CD4-positive, alpha-beta T cell treated with Interleukin-6 at 100 ng/mL for 8 hours (primary cell): ENCODE results near the gene NPLOC4.
"Not testable (repeated sequence)": the region's sequence is repeated elsewhere in the genome, so short reads cannot be mapped to it uniquely, and the experiment has no call there.

Experiments
- DNase-seq: peaks from one replicate; pipeline ENCODE4 v3.0.0-alpha.2; 2020; ENCODE audit warnings: mixed read lengths, low spot score

The NPLOC4 gene

GRCh38 chr17:81533339-81534141 is 103.4 kb downstream of the NPLOC4 start:
- DNase-seq, result no peak

GRCh38 chr17:81532490-81533287 is 104.2 kb downstream of the NPLOC4 start:
- DNase-seq, result no peak

GRCh38 chr17:81531998-81532404 is 104.9 kb downstream of the NPLOC4 start:
- DNase-seq, result not testable (repeated sequence)

- DNase-seq, result not testable (repeated sequence)
Observed at GRCh38 chr17:81531013-81531412, 105.9 kb downstream of the NPLOC4 start.

- DNase-seq, result no peak
Observed at GRCh38 chr17:81529437-81529803, 107.5 kb downstream of the NPLOC4 start.

- no peak for DNase-seq
Observed at GRCh38 chr17:81528651-81529436, 108.1 kb downstream of the NPLOC4 start.

GRCh38 chr17:81528384-81528650 is 108.6 kb downstream of the NPLOC4 start:
- DNase-seq, result no peak

- DNase-seq, result no peak
Observed at GRCh38 chr17:81527591-81528383, 109.1 kb downstream of the NPLOC4 start, which contains the start of gene FSCN2. Gene FSCN2, plus strand, starts transcription at chr17:81528377. Its CDS starts 155 bp downstream, at chr17:81528532.

GRCh38 chr17:81526662-81527571 is 110.0 kb downstream of the NPLOC4 start:
- no peak for DNase-seq

- DNase-seq, result no peak
Observed at GRCh38 chr17:81524865-81525159, 112.1 kb downstream of the NPLOC4 start.

- no peak for DNase-seq
Observed at GRCh38 chr17:81524039-81524864, 112.7 kb downstream of the NPLOC4 start.

GRCh38 chr17:81523402-81524038 is 113.4 kb downstream of the NPLOC4 start:
- DNase-seq, result no peak

GRCh38 chr17:81522491-81523401 is 114.2 kb downstream of the NPLOC4 start:
- DNase-seq, result no peak

GRCh38 chr17:81520021-81520901 is 116.7 kb downstream of the NPLOC4 start:
- no peak for DNase-seq

- DNase-seq, result peak; percentile 71
Observed at GRCh38 chr17:81519284-81520020, 117.5 kb downstream of the NPLOC4 start.

- DNase-seq, result no peak
Observed at GRCh38 chr17:81518785-81519283, 118.1 kb downstream of the NPLOC4 start.
